ENCODE measurements around the gene SLIT3. TPM values are rescaled to one million over a fixed set of nuclear protein-coding genes. Genes with fewer than 3 reads are reported as not detected.

Gene SLIT3
- total and polyA plus RNA-seq, 2 experiments from 2014 or later: 0.59 to 0.71 TPM

DNA sequence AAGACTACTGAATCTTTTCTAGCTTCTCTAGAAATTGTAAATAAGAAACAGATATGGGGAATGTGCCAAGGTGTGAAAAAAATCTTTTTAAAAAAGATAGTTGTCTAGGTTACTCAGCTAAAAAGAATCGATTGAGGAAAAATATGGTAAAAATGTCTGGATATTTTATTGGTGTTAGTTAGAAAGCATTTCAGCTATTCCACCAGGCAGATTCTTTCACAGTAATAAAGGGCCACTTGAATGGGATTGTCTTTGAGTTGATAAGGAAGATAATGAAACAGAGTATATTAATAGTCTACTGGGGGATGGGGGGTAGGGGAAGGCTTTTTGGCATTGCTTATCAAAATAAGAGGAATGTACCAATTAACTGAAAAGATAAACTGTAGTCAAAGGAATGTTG, 51.9 kb downstream of the SLIT3 start:
- no peak overlapping the region for H3K4me3 Mint-ChIP-seq
- no peaks in the 10 kb centered on the region for H4K20me1 ChIP-seq (replicated peaks; ENCODE audit: insufficient read depth)
- H3K27me3 ChIP-seq (ENCODE audit: insufficient read depth): no peaks in the 10 kb centered on the region
- H3K36me3 ChIP-seq (ENCODE audit: insufficient read depth): no peaks in the 10 kb centered on the region
- H3K36me3 Mint-ChIP-seq (ENCODE audit: low read depth): no peaks in the 10 kb centered on the region; the same call in 2 of the 3 replicates
- no peak overlapping the region for H3K4me2 ChIP-seq
- no peaks in the 10 kb centered on the region for H3K9me3 Mint-ChIP-seq
- no peak overlapping the region for H2AFZ ChIP-seq
- H3K4me1 ChIP-seq (ENCODE audit: insufficient read depth): no peaks in the 10 kb centered on the region
- H3K4me3 ChIP-seq: no peak overlapping the region
- no peaks in the 10 kb centered on the region for H3F3A ChIP-seq (replicated peaks; ENCODE audit: low read depth)
- H3K27me3 Mint-ChIP-seq (ENCODE audit: insufficient read depth, low read depth, poor library complexity): no peaks in the 10 kb centered on the region
- H3K27ac ChIP-seq (ENCODE audit: low read depth): no peak overlapping the region
- H3K79me2 ChIP-seq (replicated peaks; ENCODE audit: insufficient read depth): no peaks in the 10 kb centered on the region
- no peak overlapping the region for H3K27ac Mint-ChIP-seq
- ATAC-seq (no peak), DNase-seq (ENCODE audit: low spot score) (no peak)
- peaks cover 4% of the 10 kb centered on the region; the same call in 1 of the 2 replicates for H3K9me2 ChIP-seq (ENCODE audit: insufficient read depth)
- no peaks in the 10 kb centered on the region for H3K4me1 Mint-ChIP-seq
- no peak for TF ChIP-seq ZNF331 (CRISPR knock-in tag; IDR thresholded peaks at IDR 0.05; ENCODE audit: low read depth)

DNA sequence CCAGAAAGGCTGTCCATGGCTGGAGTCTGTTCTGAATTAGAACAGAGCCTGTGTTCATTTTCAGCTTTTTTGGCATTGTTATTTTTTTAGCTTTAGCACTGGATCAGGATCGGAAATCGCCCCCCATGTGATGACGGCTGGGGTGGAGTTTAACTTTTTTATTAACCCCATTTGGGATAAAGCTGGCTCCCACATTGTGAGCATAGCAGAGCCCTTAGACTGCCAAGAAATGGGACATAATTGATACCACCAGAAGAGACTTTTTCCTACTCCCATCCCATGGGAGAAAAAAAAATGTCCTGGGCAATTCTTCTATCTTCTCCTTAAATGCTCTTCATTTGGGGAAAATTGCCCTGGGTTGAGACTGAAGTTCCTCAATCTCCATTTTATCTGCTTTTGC, 52.4 kb downstream of the SLIT3 start:
- no peaks in the 10 kb centered on the region for H3K79me2 ChIP-seq (replicated peaks; ENCODE audit: insufficient read depth)
- no peak for DNase-seq (ENCODE audit: low spot score)
- H4K20me1 ChIP-seq (replicated peaks; ENCODE audit: insufficient read depth): no peaks in the 10 kb centered on the region
- H3K27me3 Mint-ChIP-seq (ENCODE audit: insufficient read depth, low read depth, poor library complexity): no peaks in the 10 kb centered on the region
- H3K9me2 ChIP-seq (ENCODE audit: insufficient read depth): peaks cover 4% of the 10 kb centered on the region; the same call in 1 of the 2 replicates
- ATAC-seq: no peak
- H2AFZ ChIP-seq: no peak overlapping the region
- H3K27me3 ChIP-seq (ENCODE audit: insufficient read depth): no peaks in the 10 kb centered on the region
- no peaks in the 10 kb centered on the region for H3F3A ChIP-seq (replicated peaks; ENCODE audit: low read depth)
- H3K4me1 Mint-ChIP-seq: no peaks in the 10 kb centered on the region
- H3K27ac ChIP-seq (ENCODE audit: low read depth): no peak overlapping the region
- no peak overlapping the region for H3K27ac Mint-ChIP-seq
- no peaks in the 10 kb centered on the region for H3K36me3 ChIP-seq (ENCODE audit: insufficient read depth)
- H3K4me3 Mint-ChIP-seq: no peak overlapping the region
- H3K36me3 Mint-ChIP-seq (ENCODE audit: low read depth): no peaks in the 10 kb centered on the region; the same call in 2 of the 3 replicates
- H3K4me3 ChIP-seq: no peak overlapping the region
- TF ChIP-seq JUNB (IDR thresholded peaks at IDR 0.05; ENCODE audit: unreplicated experiment) (no peak), ZNF114 (CRISPR knock-in tag; IDR thresholded peaks at IDR 0.05) (no peak), EZH2 (IDR thresholded peaks at IDR 0.05; ENCODE audit: low read depth, unreplicated experiment) (no peak), ZNF331 (CRISPR knock-in tag; IDR thresholded peaks at IDR 0.05; ENCODE audit: low read depth) (no peak), STAT1 (IDR thresholded peaks at IDR 0.05; ENCODE audit: unreplicated experiment) (no peak), CREB1 (CRISPR knock-in tag; IDR thresholded peaks at IDR 0.05; ENCODE audit: low read depth) (no peak)
- TF ChIP-seq, protein P1, sequence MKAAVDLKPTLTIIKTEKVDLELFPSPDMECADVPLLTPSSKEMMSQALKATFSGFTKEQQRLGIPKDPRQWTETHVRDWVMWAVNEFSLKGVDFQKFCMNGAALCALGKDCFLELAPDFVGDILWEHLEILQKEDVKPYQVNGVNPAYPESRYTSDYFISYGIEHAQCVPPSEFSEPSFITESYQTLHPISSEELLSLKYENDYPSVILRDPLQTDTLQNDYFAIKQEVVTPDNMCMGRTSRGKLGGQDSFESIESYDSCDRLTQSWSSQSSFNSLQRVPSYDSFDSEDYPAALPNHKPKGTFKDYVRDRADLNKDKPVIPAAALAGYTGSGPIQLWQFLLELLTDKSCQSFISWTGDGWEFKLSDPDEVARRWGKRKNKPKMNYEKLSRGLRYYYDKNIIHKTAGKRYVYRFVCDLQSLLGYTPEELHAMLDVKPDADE (IDR thresholded peaks at IDR 0.05): no peak
- TF ChIP-seq, protein P2, sequence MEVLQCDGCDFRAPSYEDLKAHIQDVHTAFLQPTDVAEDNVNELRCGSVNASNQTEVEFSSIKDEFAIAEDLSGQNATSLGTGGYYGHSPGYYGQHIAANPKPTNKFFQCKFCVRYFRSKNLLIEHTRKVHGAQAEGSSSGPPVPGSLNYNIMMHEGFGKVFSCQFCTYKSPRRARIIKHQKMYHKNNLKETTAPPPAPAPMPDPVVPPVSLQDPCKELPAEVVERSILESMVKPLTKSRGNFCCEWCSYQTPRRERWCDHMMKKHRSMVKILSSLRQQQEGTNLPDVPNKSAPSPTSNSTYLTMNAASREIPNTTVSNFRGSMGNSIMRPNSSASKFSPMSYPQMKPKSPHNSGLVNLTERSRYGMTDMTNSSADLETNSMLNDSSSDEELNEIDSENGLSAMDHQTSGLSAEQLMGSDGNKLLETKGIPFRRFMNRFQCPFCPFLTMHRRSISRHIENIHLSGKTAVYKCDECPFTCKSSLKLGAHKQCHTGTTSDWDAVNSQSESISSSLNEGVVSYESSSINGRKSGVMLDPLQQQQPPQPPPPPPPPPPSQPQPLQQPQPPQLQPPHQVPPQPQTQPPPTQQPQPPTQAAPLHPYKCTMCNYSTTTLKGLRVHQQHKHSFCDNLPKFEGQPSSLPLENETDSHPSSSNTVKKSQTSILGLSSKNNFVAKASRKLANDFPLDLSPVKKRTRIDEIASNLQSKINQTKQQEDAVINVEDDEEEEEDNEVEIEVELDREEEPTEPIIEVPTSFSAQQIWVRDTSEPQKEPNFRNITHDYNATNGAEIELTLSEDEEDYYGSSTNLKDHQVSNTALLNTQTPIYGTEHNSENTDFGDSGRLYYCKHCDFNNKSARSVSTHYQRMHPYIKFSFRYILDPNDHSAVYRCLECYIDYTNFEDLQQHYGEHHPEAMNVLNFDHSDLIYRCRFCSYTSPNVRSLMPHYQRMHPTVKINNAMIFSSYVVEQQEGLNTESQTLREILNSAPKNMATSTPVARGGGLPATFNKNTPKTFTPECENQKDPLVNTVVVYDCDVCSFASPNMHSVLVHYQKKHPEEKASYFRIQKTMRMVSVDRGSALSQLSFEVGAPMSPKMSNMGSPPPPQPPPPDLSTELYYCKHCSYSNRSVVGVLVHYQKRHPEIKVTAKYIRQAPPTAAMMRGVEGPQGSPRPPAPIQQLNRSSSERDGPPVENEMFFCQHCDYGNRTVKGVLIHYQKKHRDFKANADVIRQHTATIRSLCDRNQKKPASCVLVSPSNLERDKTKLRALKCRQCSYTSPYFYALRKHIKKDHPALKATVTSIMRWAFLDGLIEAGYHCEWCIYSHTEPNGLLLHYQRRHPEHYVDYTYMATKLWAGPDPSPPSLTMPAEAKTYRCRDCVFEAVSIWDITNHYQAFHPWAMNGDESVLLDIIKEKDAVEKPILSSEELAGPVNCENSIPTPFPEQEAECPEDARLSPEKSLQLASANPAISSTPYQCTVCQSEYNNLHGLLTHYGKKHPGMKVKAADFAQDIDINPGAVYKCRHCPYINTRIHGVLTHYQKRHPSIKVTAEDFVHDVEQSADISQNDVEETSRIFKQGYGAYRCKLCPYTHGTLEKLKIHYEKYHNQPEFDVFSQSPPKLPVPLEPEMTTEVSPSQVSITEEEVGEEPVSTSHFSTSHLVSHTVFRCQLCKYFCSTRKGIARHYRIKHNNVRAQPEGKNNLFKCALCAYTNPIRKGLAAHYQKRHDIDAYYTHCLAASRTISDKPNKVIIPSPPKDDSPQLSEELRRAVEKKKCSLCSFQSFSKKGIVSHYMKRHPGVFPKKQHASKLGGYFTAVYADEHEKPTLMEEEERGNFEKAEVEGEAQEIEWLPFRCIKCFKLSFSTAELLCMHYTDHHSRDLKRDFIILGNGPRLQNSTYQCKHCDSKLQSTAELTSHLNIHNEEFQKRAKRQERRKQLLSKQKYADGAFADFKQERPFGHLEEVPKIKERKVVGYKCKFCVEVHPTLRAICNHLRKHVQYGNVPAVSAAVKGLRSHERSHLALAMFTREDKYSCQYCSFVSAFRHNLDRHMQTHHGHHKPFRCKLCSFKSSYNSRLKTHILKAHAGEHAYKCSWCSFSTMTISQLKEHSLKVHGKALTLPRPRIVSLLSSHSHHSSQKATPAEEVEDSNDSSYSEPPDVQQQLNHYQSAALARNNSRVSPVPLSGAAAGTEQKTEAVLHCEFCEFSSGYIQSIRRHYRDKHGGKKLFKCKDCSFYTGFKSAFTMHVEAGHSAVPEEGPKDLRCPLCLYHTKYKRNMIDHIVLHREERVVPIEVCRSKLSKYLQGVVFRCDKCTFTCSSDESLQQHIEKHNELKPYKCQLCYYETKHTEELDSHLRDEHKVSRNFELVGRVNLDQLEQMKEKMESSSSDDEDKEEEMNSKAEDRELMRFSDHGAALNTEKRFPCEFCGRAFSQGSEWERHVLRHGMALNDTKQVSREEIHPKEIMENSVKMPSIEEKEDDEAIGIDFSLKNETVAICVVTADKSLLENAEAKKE (CRISPR knock-in tag; IDR thresholded peaks at IDR 0.05): no peak
- TF ChIP-seq, protein P3, sequence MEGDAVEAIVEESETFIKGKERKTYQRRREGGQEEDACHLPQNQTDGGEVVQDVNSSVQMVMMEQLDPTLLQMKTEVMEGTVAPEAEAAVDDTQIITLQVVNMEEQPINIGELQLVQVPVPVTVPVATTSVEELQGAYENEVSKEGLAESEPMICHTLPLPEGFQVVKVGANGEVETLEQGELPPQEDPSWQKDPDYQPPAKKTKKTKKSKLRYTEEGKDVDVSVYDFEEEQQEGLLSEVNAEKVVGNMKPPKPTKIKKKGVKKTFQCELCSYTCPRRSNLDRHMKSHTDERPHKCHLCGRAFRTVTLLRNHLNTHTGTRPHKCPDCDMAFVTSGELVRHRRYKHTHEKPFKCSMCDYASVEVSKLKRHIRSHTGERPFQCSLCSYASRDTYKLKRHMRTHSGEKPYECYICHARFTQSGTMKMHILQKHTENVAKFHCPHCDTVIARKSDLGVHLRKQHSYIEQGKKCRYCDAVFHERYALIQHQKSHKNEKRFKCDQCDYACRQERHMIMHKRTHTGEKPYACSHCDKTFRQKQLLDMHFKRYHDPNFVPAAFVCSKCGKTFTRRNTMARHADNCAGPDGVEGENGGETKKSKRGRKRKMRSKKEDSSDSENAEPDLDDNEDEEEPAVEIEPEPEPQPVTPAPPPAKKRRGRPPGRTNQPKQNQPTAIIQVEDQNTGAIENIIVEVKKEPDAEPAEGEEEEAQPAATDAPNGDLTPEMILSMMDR (conservative IDR thresholded peaks at IDR 0.05; ENCODE audit: low read depth in 2 of 2): no peak
- no peaks in the 10 kb centered on the region for H3K9me3 Mint-ChIP-seq
- no peak overlapping the region for H3K4me2 ChIP-seq
- no peaks in the 10 kb centered on the region for H3K4me1 ChIP-seq (ENCODE audit: insufficient read depth)

Data from GM23338 (cell line).